Naive B cell (primary cell): ENCODE results near the gene SYTL3. TPM values are rescaled to one million over a fixed set of nuclear protein-coding genes. Genes with fewer than 3 reads are reported as not detected.
"Not testable (repeated sequence)": the region's sequence is repeated elsewhere in the genome, so short reads cannot be mapped to it uniquely, and the experiment has no call there.

Experiments used
- ATAC-seq, 2 donors: fragments of 150-1000 bp; cut with Tn5 transposase; 2 replicates each; pipeline ENCODE4 v1.10.0; 2021; ENCODE audit warnings: low read depth in 2 of 2, mild to moderate bottlenecking in 2 of 2, moderate library complexity in 2 of 2
- DNase-seq: peaks from one replicate; pipeline ENCODE4 v3.0.0; 2022
- H3K27ac Mint-ChIP-seq, 6 donors: one replicate each; pipeline ENCODE4 v1.8.0; 2020 to 2022; ENCODE audit warnings: mild to moderate bottlenecking in 6 of 6, mixed read lengths in 6 of 6, moderate library complexity in 5 of 6, inconsistent platforms in 2 of 6
- H3K27me3 Mint-ChIP-seq, 3 donors: one replicate each; pipeline ENCODE4 v1.8.0; 2021 to 2022; ENCODE audit warnings: mixed read lengths in 3 of 3, mild to moderate bottlenecking in 1 of 3
- H3K36me3 Mint-ChIP-seq, 2 donors: one replicate each; pipeline ENCODE4 v1.8.0; 2020 to 2022; ENCODE audit warnings: mixed read lengths in 2 of 2, inconsistent platforms in 1 of 2, mild to moderate bottlenecking in 1 of 2
- H3K4me1 Mint-ChIP-seq, 3 donors: one replicate each; pipeline ENCODE4 v1.8.0; 2020 to 2022; ENCODE audit warnings: mixed read lengths in 3 of 3, inconsistent platforms in 1 of 3, mild to moderate bottlenecking in 1 of 3, moderate library complexity in 1 of 3
- H3K4me3 Mint-ChIP-seq, 8 donors: one replicate each; pipeline ENCODE4 v1.8.0; 2020 to 2022; ENCODE audit warnings: mild to moderate bottlenecking in 8 of 8, mixed read lengths in 8 of 8, moderate library complexity in 8 of 8, inconsistent platforms in 2 of 8
- H3K9me3 Mint-ChIP-seq, 7 donors: one replicate each; pipeline ENCODE4 v1.8.0; 2020 to 2022; ENCODE audit warnings: mixed read lengths in 7 of 7, mild to moderate bottlenecking in 5 of 7, inconsistent platforms in 2 of 7, moderate library complexity in 1 of 7
- polyA plus RNA-seq, 6 donors: library from polyadenylated mRNA; unstranded; fragments of 300-500 nt; fragmentation: Illumina TruSeq; gene quantifications; one replicate each; pipeline ENCODE4 v1.2.3, GENCODE V29; 2021; ENCODE audit warnings: low read depth in 6 of 6

SYTL3 gene
- polyA plus RNA-seq, 6 donors from 2014 or later: 0.12 to 0.71 (median 0.31) TPM; not detected in 2

GRCh38 chr6:158638324-158638854 is 11.5 kb upstream of the SYTL3 start:
- peaks cover 25 to 44% (median 27%) of the 10 kb centered on the region in 3 donors for H3K4me1 Mint-ChIP-seq
- DNase-seq: no peak
- H3K27ac Mint-ChIP-seq: peak overlapping the region in 2 of 6 donors; percentile 68 to 70
- ATAC-seq: no peak
- H3K27me3 Mint-ChIP-seq: no peaks in the 10 kb centered on the region
- H3K9me3 Mint-ChIP-seq: no peaks in the 10 kb centered on the region
- no peak overlapping the region for H3K4me3 Mint-ChIP-seq
- H3K36me3 Mint-ChIP-seq: peaks cover 7 to 17% of the 10 kb centered on the region in 2 donors

- Mint-ChIP-seq H3K27me3 (no peaks in the 10 kb centered on the region), H3K36me3 (peaks cover 7 to 17% of the 10 kb centered on the region in 2 donors), H3K27ac (peak overlapping the region in 3 of 6 donors; percentile 29 to 56 (median 44)), H3K4me1 (peaks cover 28 to 49% (median 32%) of the 10 kb centered on the region in 3 donors), H3K9me3 (no peaks in the 10 kb centered on the region), H3K4me3 (no peak overlapping the region)
- no peak for ATAC-seq
- no peak for DNase-seq
Measured at GRCh38 chr6:158639056-158639455, 10.8 kb upstream of the SYTL3 start.

GRCh38 chr6:158640519-158640918 is 9.3 kb upstream of the SYTL3 start:
- Mint-ChIP-seq H3K27ac (peak overlapping the region in 3 of 6 donors; percentile 50 to 53 (median 52)), H3K27me3 (no peaks in the 10 kb centered on the region), H3K4me3 (peak overlapping the region in 1 of 8 donors; percentile 41), H3K9me3 (no peaks in the 10 kb centered on the region), H3K36me3 (peaks cover 7 to 17% of the 10 kb centered on the region in 2 donors), H3K4me1 (peaks cover 31 to 57% (median 41%) of the 10 kb centered on the region in 3 donors)
- ATAC-seq: no peak
- no peak for DNase-seq

- peaks cover 0 to 2% (median 0%) of the 10 kb centered on the region in 7 donors for H3K9me3 Mint-ChIP-seq
- peaks cover 0 to 10% of the 10 kb centered on the region in 2 donors for H3K36me3 Mint-ChIP-seq
- ATAC-seq (no peak), DNase-seq (no peak)
- peak overlapping the region in 1 of 6 donors; percentile 41 for H3K27ac Mint-ChIP-seq
- H3K4me1 Mint-ChIP-seq: peaks cover 32 to 58% (median 45%) of the 10 kb centered on the region in 3 donors
- peak overlapping the region in 4 of 8 donors; percentile 47 to 94 (median 93) for H3K4me3 Mint-ChIP-seq
- no peaks in the 10 kb centered on the region for H3K27me3 Mint-ChIP-seq
Measured at GRCh38 chr6:158642097-158642601, 7.7 kb upstream of the SYTL3 start.

GRCh38 chr6:158643836-158644230 is 6.0 kb upstream of the SYTL3 start:
- H3K27ac Mint-ChIP-seq: peak overlapping the region; percentile 56 to 98 (median 92)
- H3K9me3 Mint-ChIP-seq: peaks cover 0 to 2% (median 0%) of the 10 kb centered on the region in 7 donors
- peaks cover 32 to 58% (median 42%) of the 10 kb centered on the region in 3 donors for H3K4me1 Mint-ChIP-seq
- DNase-seq (no peak), ATAC-seq (peak in 1 of 2 donors; percentile 0)
- peak overlapping the region; percentile 88 to 98 (median 95) for H3K4me3 Mint-ChIP-seq
- H3K36me3 Mint-ChIP-seq: peaks cover 0 to 10% of the 10 kb centered on the region in 2 donors
- no peaks in the 10 kb centered on the region for H3K27me3 Mint-ChIP-seq

GRCh38 chr6:158644231-158645063 is 5.4 kb upstream of the SYTL3 start, which contains the start of gene DYNLT1:
TSS of gene DYNLT1 (minus strand) at chr6:158644743. CDS start at chr6:158644708, 35 bp downstream.
- H3K27ac Mint-ChIP-seq: peak within 1 kb of the TSS; percentile 88 to 98 (median 94)
- ATAC-seq (peak; percentile 78 to 82), DNase-seq (peak; percentile 87)
- peak within 1 kb of the TSS; percentile 92 to 98 (median 95) for H3K4me3 Mint-ChIP-seq
- H3K27me3 Mint-ChIP-seq: no peaks in the 10 kb centered on the region
- H3K4me1 Mint-ChIP-seq: peaks cover 37 to 58% (median 46%) of the 10 kb centered on the region in 3 donors
- H3K9me3 Mint-ChIP-seq: peaks cover 0 to 2% (median 0%) of the 10 kb centered on the region in 7 donors
- peaks cover 0 to 10% of the 10 kb centered on the region in 2 donors for H3K36me3 Mint-ChIP-seq

GRCh38 chr6:158645064-158646022 is 4.5 kb upstream of the SYTL3 start:
- peak overlapping the region; percentile 84 to 94 (median 90) for H3K27ac Mint-ChIP-seq
- H3K4me1 Mint-ChIP-seq: peaks cover 40 to 56% (median 50%) of the 10 kb centered on the region in 3 donors
- ATAC-seq (no peak), DNase-seq (no peak)
- no peaks in the 10 kb centered on the region for H3K27me3 Mint-ChIP-seq
- peaks cover 0 to 7% of the 10 kb centered on the region in 2 donors for H3K36me3 Mint-ChIP-seq
- H3K9me3 Mint-ChIP-seq: peaks cover 0 to 2% (median 0%) of the 10 kb centered on the region in 7 donors
- peak overlapping the region; percentile 91 to 97 (median 94) for H3K4me3 Mint-ChIP-seq

- ATAC-seq: no peak
- Mint-ChIP-seq H3K27me3 (no peaks in the 10 kb centered on the region), H3K27ac (peak overlapping the region in 3 of 6 donors; percentile 14 to 94 (median 89)), H3K4me1 (peaks cover 33 to 48% (median 46%) of the 10 kb centered on the region in 3 donors), H3K9me3 (peaks cover 0 to 2% (median 0%) of the 10 kb centered on the region in 7 donors), H3K36me3 (no peaks in the 10 kb centered on the region), H3K4me3 (peak overlapping the region in 7 of 8 donors; percentile 91 to 97 (median 94))
- no peak for DNase-seq
Measured at GRCh38 chr6:158646023-158646910, 3.6 kb upstream of the SYTL3 start.

GRCh38 chr6:158647501-158647900 is 2.4 kb upstream of the SYTL3 start:
- Mint-ChIP-seq H3K4me3 (peak overlapping the region in 1 of 8 donors; percentile 94), H3K36me3 (no peaks in the 10 kb centered on the region), H3K4me1 (peaks cover 29 to 38% (median 38%) of the 10 kb centered on the region in 3 donors), H3K27me3 (no peaks in the 10 kb centered on the region), H3K9me3 (peaks cover 0 to 2% (median 0%) of the 10 kb centered on the region in 7 donors), H3K27ac (no peak overlapping the region)
- no peak for DNase-seq
- no peak for ATAC-seq

GRCh38 chr6:158648682-158649131 is 1.1 kb upstream of the SYTL3 start:
- DNase-seq: no peak
- H3K4me3 Mint-ChIP-seq: no peak overlapping the region
- H3K4me1 Mint-ChIP-seq: peaks cover 21 to 31% (median 31%) of the 10 kb centered on the region in 3 donors
- H3K36me3 Mint-ChIP-seq: no peaks in the 10 kb centered on the region
- ATAC-seq: no peak
- H3K9me3 Mint-ChIP-seq: peaks cover 0 to 2% (median 0%) of the 10 kb centered on the region in 7 donors
- H3K27me3 Mint-ChIP-seq: peaks cover under 1 to 5% (median 2%) of the 10 kb centered on the region in 3 donors
- peak overlapping the region in 2 of 6 donors; percentile 82 to 86 for H3K27ac Mint-ChIP-seq

GRCh38 chr6:158651981-158652737 is 2.3 kb downstream of the SYTL3 start:
- DNase-seq, ATAC-seq, H3K36me3 Mint-ChIP-seq, H3K9me3 Mint-ChIP-seq: not testable (repeated sequence)
- Mint-ChIP-seq H3K4me1 (peaks cover 16 to 25% (median 20%) of the 10 kb centered on the region in 3 donors), H3K4me3 (peak overlapping the region in 1 of 8 donors; percentile 62), H3K27ac (peak overlapping the region in 2 of 6 donors; percentile 27 to 60), H3K27me3 (peaks cover 29 to 31% (median 30%) of the 10 kb centered on the region in 3 donors)
